ENCODE results near the gene SNX8. TPM values are rescaled to one million over a fixed set of nuclear protein-coding genes. Genes with fewer than 3 reads are reported as not detected.

The SNX8 gene
- polyA plus RNA-seq, 1 donor from 2014 or later = 5.7 TPM

- TF ChIP-seq RAD21 (conservative IDR thresholded peaks at IDR 0.05) (no peak), REST (IDR thresholded peaks at IDR 0.05; ENCODE audit: borderline replicate concordance) (no peak), EZH2 (IDR thresholded peaks at IDR 0.05; ENCODE audit: borderline replicate concordance, insufficient read depth, low read length, poor library complexity, severe bottlenecking) (no peak)
- TF ChIP-seq, protein P1, sequence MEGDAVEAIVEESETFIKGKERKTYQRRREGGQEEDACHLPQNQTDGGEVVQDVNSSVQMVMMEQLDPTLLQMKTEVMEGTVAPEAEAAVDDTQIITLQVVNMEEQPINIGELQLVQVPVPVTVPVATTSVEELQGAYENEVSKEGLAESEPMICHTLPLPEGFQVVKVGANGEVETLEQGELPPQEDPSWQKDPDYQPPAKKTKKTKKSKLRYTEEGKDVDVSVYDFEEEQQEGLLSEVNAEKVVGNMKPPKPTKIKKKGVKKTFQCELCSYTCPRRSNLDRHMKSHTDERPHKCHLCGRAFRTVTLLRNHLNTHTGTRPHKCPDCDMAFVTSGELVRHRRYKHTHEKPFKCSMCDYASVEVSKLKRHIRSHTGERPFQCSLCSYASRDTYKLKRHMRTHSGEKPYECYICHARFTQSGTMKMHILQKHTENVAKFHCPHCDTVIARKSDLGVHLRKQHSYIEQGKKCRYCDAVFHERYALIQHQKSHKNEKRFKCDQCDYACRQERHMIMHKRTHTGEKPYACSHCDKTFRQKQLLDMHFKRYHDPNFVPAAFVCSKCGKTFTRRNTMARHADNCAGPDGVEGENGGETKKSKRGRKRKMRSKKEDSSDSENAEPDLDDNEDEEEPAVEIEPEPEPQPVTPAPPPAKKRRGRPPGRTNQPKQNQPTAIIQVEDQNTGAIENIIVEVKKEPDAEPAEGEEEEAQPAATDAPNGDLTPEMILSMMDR (IDR thresholded peaks at IDR 0.05; ENCODE audit: poor library complexity, severe bottlenecking) = no peak
- no peaks in the 10 kb centered on the region for H3F3A ChIP-seq (ENCODE audit: insufficient read depth, low read length, poor library complexity, severe bottlenecking)
- no peaks in the 10 kb centered on the region for H3K36me3 ChIP-seq (ENCODE audit: insufficient read depth, low read length)
- H3K79me2 ChIP-seq (replicated peaks; ENCODE audit: insufficient read depth, low read length) = no peaks in the 10 kb centered on the region
- H3K9ac ChIP-seq (ENCODE audit: low read length) = no peak overlapping the region
- no peak overlapping the region for H3K4me2 ChIP-seq (ENCODE audit: low read length)
- H3K27me3 ChIP-seq (ENCODE audit: insufficient read depth, low read depth, low read length) = no peaks in the 10 kb centered on the region
- no peak overlapping the region for H3K27ac ChIP-seq (ENCODE audit: low read length)
- H3K4me3 ChIP-seq (ENCODE audit: low read length) = no peak overlapping the region
- H3K9me3 ChIP-seq (ENCODE audit: low read length) = no peaks in the 10 kb centered on the region
- no peak overlapping the region for H2AFZ ChIP-seq (ENCODE audit: low read depth, low read length)
- H4K20me1 ChIP-seq (ENCODE audit: insufficient read depth) = no peaks in the 10 kb centered on the region
- H3K9me2 ChIP-seq (ENCODE audit: insufficient read depth, low read length) = no peaks in the 10 kb centered on the region
Observed at GRCh38 chr7:2259480-2259879, 54.8 kb downstream of the SNX8 start.

DNA sequence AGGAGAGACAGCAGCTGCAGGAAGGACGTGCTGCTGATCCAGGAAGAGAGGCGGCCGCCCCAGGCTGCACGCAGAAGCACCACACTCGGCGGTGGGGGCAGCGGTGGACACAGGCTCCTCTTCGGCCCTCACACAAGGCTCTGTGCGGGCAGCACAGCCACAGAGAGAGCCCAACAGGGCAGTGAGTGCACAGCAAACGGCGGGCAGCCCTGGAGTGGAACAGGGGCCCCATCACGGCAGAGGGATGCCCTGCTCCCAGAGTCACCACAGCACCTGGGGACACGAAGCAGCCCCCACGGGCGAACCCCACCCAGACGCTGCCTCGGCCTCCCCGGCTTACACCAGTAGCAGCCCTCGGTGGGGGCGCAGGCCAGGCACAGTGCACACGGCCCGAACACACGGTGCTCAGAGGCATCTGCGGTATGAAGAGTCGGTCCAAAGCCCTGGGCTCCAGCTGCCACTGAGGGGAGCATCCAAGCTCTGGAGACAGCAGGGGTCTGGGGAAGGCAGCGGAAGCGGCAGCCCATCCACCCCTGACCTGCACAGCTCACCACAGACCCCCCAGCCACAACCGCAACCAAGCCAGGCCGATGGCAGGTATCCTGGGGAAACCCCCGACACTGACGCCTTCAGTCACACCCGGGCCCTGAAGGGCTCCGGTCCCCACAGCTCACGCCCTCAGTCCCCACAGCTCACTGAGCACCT lies 55.4 kb downstream of the SNX8 start:
- Histone ChIP-seq H3K27me3 (ENCODE audit: insufficient read depth, low read depth, low read length) (no peaks in the 10 kb centered on the region), H3K9me3 (ENCODE audit: low read length) (no peaks in the 10 kb centered on the region), H3K4me3 (ENCODE audit: low read length) (no peak overlapping the region), H2AFZ (ENCODE audit: low read depth, low read length) (no peak overlapping the region), H3K4me2 (ENCODE audit: low read length) (no peak overlapping the region), H3K36me3 (ENCODE audit: insufficient read depth, low read length) (no peaks in the 10 kb centered on the region), H3K9me2 (ENCODE audit: insufficient read depth, low read length) (no peaks in the 10 kb centered on the region), H3K9ac (ENCODE audit: low read length) (no peak overlapping the region), H3K79me2 (replicated peaks; ENCODE audit: insufficient read depth, low read length) (no peaks in the 10 kb centered on the region), H3F3A (ENCODE audit: insufficient read depth, low read length, poor library complexity, severe bottlenecking) (no peaks in the 10 kb centered on the region), H4K20me1 (ENCODE audit: insufficient read depth) (no peaks in the 10 kb centered on the region), H3K27ac (ENCODE audit: low read length) (no peak overlapping the region)
- TF ChIP-seq, protein P1 (IDR thresholded peaks at IDR 0.05; ENCODE audit: poor library complexity, severe bottlenecking) = no peak
- TF ChIP-seq TAF1 (IDR thresholded peaks at IDR 0.05; ENCODE audit: low read depth) = no peak
- no peak for TF ChIP-seq EP300 (conservative IDR thresholded peaks at IDR 0.05; ENCODE audit: poor library complexity, severe bottlenecking)
- no peak for TF ChIP-seq MXI1 (conservative IDR thresholded peaks at IDR 0.05; ENCODE audit: poor library complexity, severe bottlenecking)

Measured in neural cell (in vitro differentiated cells).